HEK293 (cell line): ENCODE results near the gene FOXO3.
A peak's percentile ranks its signal among the peaks of the same experiment; 100 is the strongest.

ENCODE experiments used
- GLI4 ChIP-seq: fragments of 450-650 bp; formaldehyde crosslinking; IDR thresholded peaks from 2 replicates; pipeline ENCODE4 v1.5.1; 2016; ENCODE audit warnings: missing biosample characterization, missing genetic modification characterization
- ZBTB7A ChIP-seq: fragments of 450-650 bp; formaldehyde crosslinking; IDR thresholded peaks from 2 replicates; pipeline ENCODE4 v1.5.1; 2016; ENCODE audit warnings: low read depth, missing biosample characterization, missing genetic modification characterization
- ZNF175 ChIP-seq: fragments of 450-650 bp; formaldehyde crosslinking; IDR thresholded peaks from 2 replicates; pipeline ENCODE4 v1.5.1; 2016; ENCODE audit warnings: missing biosample characterization, missing genetic modification characterization
- ZNF221 ChIP-seq: fragments of 450-650 bp; formaldehyde crosslinking; IDR thresholded peaks from 2 replicates; pipeline ENCODE4 v1.5.1; 2017; ENCODE audit warnings: missing biosample characterization, missing genetic modification characterization, borderline replicate concordance
- ZNF416 ChIP-seq: fragments of 450-650 bp; formaldehyde crosslinking; IDR thresholded peaks from 2 replicates; pipeline ENCODE4 v1.5.1; 2016; ENCODE audit warnings: missing biosample characterization, missing genetic modification characterization
- ZNF610 ChIP-seq: fragments of 450-650 bp; formaldehyde crosslinking; IDR thresholded peaks from 2 replicates; pipeline ENCODE4 v1.5.1; 2016; ENCODE audit warnings: missing biosample characterization, missing genetic modification characterization, borderline replicate concordance
- ZNF621 ChIP-seq: fragments of 450-650 bp; formaldehyde crosslinking; IDR thresholded peaks from 2 replicates; pipeline ENCODE4 v1.5.1; 2017; ENCODE audit warnings: missing biosample characterization, missing genetic modification characterization
- ZNF629 ChIP-seq: fragments of 450-650 bp; formaldehyde crosslinking; IDR thresholded peaks from 2 replicates; pipeline ENCODE4 v1.5.1; 2017; ENCODE audit warnings: missing biosample characterization, missing genetic modification characterization
- ZNF792 ChIP-seq: fragments of 450-650 bp; formaldehyde crosslinking; IDR thresholded peaks from 2 replicates; pipeline ENCODE4 v1.5.1; 2016; ENCODE audit warnings: missing biosample characterization, missing genetic modification characterization
- TF ChIP-seq, protein P1 (sequence below): fragments of 450-650 bp; formaldehyde crosslinking; IDR thresholded peaks from 2 replicates; pipeline ENCODE4 v1.5.1; 2016; ENCODE audit warnings: missing biosample characterization, missing genetic modification characterization
- TF ChIP-seq, protein P2 (sequence below): fragments of 450-650 bp; formaldehyde crosslinking; IDR thresholded peaks from 2 replicates; pipeline ENCODE4 v1.5.1; 2016; ENCODE audit warnings: missing biosample characterization, missing genetic modification characterization
- TF ChIP-seq, protein P3 (sequence below): fragments of 450-650 bp; formaldehyde crosslinking; IDR thresholded peaks from 2 replicates; pipeline ENCODE4 v1.5.1; 2016; ENCODE audit warnings: missing biosample characterization, missing genetic modification characterization

DNA sequence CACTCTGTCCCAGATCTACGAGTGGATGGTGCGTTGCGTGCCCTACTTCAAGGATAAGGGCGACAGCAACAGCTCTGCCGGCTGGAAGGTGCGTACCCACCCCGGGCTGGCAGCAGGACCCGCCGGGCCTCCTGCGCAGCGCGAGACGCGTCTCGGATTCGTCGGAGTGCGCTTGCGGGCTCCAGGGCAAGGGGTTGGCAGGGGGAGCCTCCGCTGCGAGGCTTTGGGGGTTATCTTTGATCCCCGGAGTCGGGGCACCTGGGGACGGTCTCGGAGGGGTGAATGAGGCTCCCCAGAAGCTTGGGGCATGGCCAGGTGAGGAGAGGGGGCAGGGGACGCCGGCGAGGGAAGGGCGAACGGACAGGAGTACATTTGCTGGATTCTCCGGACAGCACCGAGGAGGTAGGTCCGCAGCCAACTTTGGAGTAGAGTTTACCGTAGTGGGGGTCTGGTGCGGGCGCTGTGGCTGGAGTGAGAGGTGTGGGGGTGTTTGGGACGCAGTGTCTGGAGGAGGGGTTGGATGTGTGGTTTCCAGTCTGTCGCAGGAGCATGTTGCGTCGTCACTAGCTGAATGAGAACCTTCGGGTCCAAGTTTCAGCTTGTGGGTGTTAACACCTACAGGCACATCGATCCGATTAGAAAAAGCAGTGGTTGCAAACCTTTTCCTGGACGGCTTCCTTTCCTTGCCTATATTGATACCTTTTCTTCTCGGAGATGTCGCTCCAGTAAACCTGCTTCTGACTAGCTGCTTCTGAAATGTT is 1.2 kb downstream of the FOXO3 start:
- TF ChIP-seq ZNF416 (tag by site-specific recombination), result no peak
- TF ChIP-seq ZNF792 (tag by site-specific recombination), result no peak
- TF ChIP-seq, protein P1, sequence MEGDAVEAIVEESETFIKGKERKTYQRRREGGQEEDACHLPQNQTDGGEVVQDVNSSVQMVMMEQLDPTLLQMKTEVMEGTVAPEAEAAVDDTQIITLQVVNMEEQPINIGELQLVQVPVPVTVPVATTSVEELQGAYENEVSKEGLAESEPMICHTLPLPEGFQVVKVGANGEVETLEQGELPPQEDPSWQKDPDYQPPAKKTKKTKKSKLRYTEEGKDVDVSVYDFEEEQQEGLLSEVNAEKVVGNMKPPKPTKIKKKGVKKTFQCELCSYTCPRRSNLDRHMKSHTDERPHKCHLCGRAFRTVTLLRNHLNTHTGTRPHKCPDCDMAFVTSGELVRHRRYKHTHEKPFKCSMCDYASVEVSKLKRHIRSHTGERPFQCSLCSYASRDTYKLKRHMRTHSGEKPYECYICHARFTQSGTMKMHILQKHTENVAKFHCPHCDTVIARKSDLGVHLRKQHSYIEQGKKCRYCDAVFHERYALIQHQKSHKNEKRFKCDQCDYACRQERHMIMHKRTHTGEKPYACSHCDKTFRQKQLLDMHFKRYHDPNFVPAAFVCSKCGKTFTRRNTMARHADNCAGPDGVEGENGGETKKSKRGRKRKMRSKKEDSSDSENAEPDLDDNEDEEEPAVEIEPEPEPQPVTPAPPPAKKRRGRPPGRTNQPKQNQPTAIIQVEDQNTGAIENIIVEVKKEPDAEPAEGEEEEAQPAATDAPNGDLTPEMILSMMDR (tag by site-specific recombination), result no peak
- no peak for TF ChIP-seq ZBTB7A (tag by site-specific recombination)
- TF ChIP-seq ZNF221 (tag by site-specific recombination), result no peak
- no peak for TF ChIP-seq ZNF175 (tag by site-specific recombination)
- no peak for TF ChIP-seq GLI4
- TF ChIP-seq, protein P2, sequence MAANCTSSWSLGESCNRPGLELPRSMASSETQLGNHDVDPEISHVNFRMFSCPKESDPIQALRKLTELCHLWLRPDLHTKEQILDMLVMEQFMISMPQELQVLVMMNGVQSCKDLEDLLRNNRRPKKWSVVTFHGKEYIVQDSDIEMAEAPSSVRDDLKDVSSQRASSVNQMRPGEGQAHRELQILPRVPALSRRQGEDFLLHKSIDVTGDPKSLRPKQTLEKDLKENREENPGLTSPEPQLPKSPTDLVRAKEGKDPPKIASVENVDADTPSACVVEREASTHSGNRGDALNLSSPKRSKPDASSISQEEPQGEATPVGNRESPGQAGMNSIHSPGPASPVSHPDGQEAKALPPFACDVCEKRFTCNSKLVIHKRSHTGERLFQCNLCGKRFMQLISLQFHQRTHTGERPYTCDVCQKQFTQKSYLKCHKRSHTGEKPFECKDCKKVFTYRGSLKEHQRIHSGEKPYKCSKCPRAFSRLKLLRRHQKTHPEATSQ (tag by site-specific recombination), result no peak
- no peak for TF ChIP-seq ZNF621 (tag by site-specific recombination)
- TF ChIP-seq ZNF610 (tag by site-specific recombination), result no peak
- no peak for TF ChIP-seq ZNF629 (tag by site-specific recombination)
- TF ChIP-seq, protein P3, sequence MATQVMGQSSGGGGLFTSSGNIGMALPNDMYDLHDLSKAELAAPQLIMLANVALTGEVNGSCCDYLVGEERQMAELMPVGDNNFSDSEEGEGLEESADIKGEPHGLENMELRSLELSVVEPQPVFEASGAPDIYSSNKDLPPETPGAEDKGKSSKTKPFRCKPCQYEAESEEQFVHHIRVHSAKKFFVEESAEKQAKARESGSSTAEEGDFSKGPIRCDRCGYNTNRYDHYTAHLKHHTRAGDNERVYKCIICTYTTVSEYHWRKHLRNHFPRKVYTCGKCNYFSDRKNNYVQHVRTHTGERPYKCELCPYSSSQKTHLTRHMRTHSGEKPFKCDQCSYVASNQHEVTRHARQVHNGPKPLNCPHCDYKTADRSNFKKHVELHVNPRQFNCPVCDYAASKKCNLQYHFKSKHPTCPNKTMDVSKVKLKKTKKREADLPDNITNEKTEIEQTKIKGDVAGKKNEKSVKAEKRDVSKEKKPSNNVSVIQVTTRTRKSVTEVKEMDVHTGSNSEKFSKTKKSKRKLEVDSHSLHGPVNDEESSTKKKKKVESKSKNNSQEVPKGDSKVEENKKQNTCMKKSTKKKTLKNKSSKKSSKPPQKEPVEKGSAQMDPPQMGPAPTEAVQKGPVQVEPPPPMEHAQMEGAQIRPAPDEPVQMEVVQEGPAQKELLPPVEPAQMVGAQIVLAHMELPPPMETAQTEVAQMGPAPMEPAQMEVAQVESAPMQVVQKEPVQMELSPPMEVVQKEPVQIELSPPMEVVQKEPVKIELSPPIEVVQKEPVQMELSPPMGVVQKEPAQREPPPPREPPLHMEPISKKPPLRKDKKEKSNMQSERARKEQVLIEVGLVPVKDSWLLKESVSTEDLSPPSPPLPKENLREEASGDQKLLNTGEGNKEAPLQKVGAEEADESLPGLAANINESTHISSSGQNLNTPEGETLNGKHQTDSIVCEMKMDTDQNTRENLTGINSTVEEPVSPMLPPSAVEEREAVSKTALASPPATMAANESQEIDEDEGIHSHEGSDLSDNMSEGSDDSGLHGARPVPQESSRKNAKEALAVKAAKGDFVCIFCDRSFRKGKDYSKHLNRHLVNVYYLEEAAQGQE (tag by site-specific recombination), result peak; percentile 71
